GM06990 (cell line): ENCODE results near the gene PYGO1.

Experiments
- DNase-seq: peaks from one replicate; pipeline ENCODE4 v3.0.0-alpha.2; 2011; ENCODE audit not compliant: insufficient read length; ENCODE audit errors: extremely low read depth
- H3K27me3 ChIP-seq: replicated peaks from 2 replicates; pipeline ENCODE4 v1.6.0; 2011; ENCODE audit warnings: low read length; ENCODE audit not compliant: control insufficient read depth, insufficient read depth
- H3K36me3 ChIP-seq: 2 replicates; pipeline ENCODE4 v1.5.1; 2011; ENCODE audit warnings: low read length; ENCODE audit not compliant: control insufficient read depth, insufficient read depth
- H3K4me3 ChIP-seq: replicated peaks from 2 replicates; pipeline ENCODE4 v1.5.1; 2011; ENCODE audit warnings: low read depth, mild to moderate bottlenecking, control low read depth, low read length
- CTCF ChIP-seq: IDR thresholded peaks from 2 replicates; pipeline ENCODE4 v1.5.1; 2011; ENCODE audit warnings: low read length, control low read depth, mild to moderate bottlenecking, inconsistent platforms; ENCODE audit not compliant: insufficient read depth, poor library complexity, severe bottlenecking

PYGO1 gene

GRCh38 chr15:55564347-55565145 is 23.6 kb downstream of the PYGO1 start:
- Histone ChIP-seq H3K27me3 (no peaks in the 10 kb centered on the region), H3K36me3 (no peaks in the 10 kb centered on the region), H3K4me3 (no peak overlapping the region)
- DNase-seq: no peak
- TF ChIP-seq CTCF: peak; percentile 32

- Histone ChIP-seq H3K36me3 (no peaks in the 10 kb centered on the region), H3K4me3 (no peak overlapping the region), H3K27me3 (no peaks in the 10 kb centered on the region)
- DNase-seq: no peak
- no peak for TF ChIP-seq CTCF
Measured at GRCh38 chr15:55562601-55563000, 25.5 kb downstream of the PYGO1 start.

- Histone ChIP-seq H3K27me3 (no peaks in the 10 kb centered on the region), H3K36me3 (no peaks in the 10 kb centered on the region), H3K4me3 (no peak overlapping the region)
- TF ChIP-seq CTCF: no peak
- DNase-seq: no peak
Measured at GRCh38 chr15:55555089-55555488, 33.1 kb downstream of the PYGO1 start.

GRCh38 chr15:55552926-55553325 is 35.2 kb downstream of the PYGO1 start:
- Histone ChIP-seq H3K36me3 (no peaks in the 10 kb centered on the region), H3K27me3 (no peaks in the 10 kb centered on the region), H3K4me3 (no peak overlapping the region)
- DNase-seq: no peak
- TF ChIP-seq CTCF: no peak

- no peak for DNase-seq
- no peak for TF ChIP-seq CTCF
- Histone ChIP-seq H3K4me3 (no peak overlapping the region), H3K36me3 (no peaks in the 10 kb centered on the region), H3K27me3 (no peaks in the 10 kb centered on the region)
Measured at GRCh38 chr15:55552451-55552850, 35.7 kb downstream of the PYGO1 start.
